ENCODE results near the gene AEN.
A peak's percentile ranks its signal among the peaks of the same experiment; 100 is the strongest.
"Not testable (repeated sequence)": the region's sequence is repeated elsewhere in the genome, so short reads cannot be mapped to it uniquely, and the experiment has no call there.

AEN gene

GRCh38 chr15:88631464-88632028 lies 10.4 kb downstream of the AEN start:
- no peak for DNase-seq

DNA sequence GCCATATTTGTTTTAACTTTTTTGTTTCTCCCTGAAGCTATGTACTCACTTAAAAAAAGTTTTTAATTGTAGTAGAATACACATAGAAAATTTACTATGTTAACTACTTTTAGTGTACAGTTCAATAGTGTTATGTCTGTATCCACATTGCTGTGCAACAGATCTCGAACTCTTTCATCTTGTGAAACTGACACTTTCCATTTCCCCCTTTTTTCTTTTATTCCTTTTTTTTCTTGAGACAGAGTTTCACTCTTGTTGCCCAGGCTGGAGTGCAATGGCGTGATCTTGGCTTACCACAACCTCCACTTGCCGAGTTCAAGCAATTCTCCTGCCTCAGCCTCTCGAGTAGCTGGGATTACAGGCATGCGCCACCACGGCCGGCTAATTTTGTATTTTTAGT lies 11.7 kb downstream of the AEN start:
- not testable (repeated sequence) for DNase-seq

GRCh38 chr15:88634449-88634848 lies 13.3 kb downstream of the AEN start:
- DNase-seq, result no peak

GRCh38 chr15:88635318-88635717 lies 14.2 kb downstream of the AEN start:
- DNase-seq, result no peak

DNA sequence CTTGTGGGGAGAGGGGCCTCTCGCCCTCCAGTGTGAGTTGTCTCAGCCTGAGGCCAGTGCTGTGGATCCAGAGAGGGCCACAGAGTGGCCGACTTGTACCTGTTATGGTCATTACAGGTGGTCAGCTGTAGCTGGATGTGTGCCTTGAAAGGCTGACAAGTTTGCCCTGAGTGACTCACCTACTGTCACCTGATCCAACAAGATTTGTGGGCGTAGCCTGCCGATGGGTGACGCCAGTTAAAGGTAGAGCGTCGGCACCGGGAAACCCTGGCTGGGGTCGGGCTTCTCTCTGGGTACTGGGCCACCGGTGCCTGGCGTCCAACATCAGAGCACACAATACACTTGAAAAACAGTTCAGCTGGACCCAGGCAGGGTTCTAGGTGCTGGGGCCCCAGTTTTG lies 14.9 kb downstream of the AEN start:
- DNase-seq, result no peak

DNA sequence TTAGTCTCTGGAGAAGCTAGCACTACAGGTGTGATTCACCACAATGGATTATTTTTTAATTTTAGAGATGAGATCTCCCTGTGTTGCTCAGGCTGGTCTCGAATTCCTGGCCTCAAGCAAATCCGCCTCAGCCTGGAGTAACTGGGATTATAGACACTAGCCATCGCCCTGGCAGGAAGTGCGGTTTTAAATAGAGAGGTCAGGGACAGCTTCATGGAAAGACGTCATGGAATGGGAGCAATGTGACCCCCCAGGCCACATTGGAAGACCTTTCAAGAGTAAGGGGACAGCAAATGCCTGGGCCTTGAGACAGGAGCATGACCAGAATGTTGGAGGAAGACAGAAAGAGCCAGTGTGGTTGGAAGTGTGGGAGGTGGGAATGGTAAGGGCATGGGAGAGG lies 15.5 kb downstream of the AEN start:
- DNase-seq, result no peak

GRCh38 chr15:88637436-88637835 lies 16.3 kb downstream of the AEN start:
- DNase-seq, result no peak

GRCh38 chr15:88637841-88638625 lies 16.9 kb downstream of the AEN start:
- DNase-seq, result no peak

GRCh38 chr15:88638626-88639372 lies 17.7 kb downstream of the AEN start, which contains the start of gene ISG20:
TSS of gene ISG20 (plus strand) at chr15:88639016. CDS start at chr15:88639367, 351 bp downstream.
- DNase-seq, result peak; percentile 93

- DNase-seq, result no peak
These were observed 20.9 kb downstream of the AEN start for GRCh38 chr15:88641959-88642452.

- not testable (repeated sequence) for DNase-seq
These were observed 21.4 kb downstream of the AEN start for GRCh38 chr15:88642514-88642913.

- no peak for DNase-seq
These were observed 23.6 kb downstream of the AEN start for GRCh38 chr15:88644741-88645140.

DNA sequence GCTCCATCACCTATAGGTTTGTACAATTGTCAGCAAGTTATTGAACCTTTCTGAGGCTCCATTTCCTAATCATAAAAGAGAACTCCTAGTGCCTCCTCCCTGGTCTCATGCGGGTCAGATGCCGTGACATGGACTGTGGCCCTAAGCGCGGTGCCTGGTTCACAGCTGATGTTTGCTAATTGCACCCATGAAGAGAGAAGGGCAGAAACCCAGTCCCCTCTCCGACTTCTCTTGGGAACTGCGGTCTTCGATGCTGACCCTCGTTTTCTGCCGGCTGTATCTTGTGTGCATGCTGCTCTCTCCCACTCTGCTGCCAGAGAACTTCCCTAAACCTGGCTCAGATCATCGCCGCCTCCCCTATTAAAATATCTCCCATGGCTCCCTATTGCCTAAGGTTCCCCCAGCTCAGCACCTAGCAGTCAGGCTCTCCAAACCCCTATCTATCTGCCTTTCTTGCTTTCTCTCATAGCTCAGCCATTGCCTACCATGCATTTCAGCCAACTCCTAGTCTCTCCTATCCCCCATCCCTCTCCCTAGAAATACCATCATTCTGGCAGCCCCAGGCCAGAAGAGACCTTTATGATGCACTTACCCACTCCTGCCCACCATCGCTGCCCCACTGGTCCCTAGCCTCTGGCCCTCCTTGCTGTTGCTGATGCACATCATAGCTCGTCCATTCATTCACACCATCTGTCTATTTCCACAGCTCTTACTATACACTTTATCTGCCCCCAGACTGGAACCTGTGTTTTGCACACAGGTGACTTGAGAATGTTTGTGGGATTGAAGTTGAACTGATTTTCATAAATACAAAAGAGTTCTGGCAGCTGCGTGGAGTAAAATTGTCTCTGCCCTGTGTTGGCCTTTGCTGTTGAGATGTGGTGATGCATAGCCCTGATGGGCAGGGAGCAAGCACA lies 24.3 kb downstream of the AEN start:
- no peak for DNase-seq

- DNase-seq, result no peak
These were observed 24.9 kb downstream of the AEN start for GRCh38 chr15:88646088-88646405.

- DNase-seq, result no peak
These were observed 25.8 kb downstream of the AEN start for GRCh38 chr15:88646951-88647350.

DNA sequence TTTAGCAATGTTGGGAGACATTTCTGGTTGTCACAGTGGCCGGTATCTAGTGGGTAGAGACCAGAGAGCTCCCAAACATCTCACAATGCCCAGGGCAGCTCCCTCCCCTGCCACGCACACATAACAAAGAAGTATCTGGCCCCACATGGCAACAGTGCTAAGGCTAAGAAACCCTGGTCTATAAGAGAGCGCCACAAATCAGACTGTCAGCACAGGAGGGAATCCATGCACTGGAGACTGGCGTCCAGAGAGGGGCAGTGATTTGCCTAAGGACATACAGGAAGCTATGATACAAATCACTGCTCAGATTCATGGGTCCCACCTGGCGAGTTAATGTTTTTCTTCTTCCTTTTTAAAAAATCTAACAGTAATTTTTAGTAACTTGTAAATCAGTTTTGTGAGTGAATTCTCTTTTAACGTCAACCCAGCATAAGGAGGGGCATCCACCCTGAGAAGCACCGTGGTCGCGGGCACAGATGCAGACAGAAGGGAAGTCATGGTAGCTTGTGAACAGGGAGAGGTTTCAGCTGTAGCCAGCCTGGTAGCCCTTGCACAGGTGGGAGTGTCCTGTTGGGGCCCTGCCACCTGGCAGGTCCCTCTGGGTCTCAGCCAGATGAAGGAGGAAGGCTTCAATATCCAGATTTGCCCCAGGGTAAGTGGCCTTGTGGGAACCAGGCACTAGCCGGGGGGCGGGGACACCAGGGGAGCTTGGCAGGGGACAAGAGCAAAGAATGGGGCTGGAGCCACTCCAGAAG lies 26.4 kb downstream of the AEN start:
- no peak for DNase-seq

- no peak for DNase-seq
These were observed 27.4 kb downstream of the AEN start for GRCh38 chr15:88648357-88649214.

- DNase-seq, result peak; percentile 96
These were observed 28.2 kb downstream of the AEN start for GRCh38 chr15:88649286-88649733.

DNA sequence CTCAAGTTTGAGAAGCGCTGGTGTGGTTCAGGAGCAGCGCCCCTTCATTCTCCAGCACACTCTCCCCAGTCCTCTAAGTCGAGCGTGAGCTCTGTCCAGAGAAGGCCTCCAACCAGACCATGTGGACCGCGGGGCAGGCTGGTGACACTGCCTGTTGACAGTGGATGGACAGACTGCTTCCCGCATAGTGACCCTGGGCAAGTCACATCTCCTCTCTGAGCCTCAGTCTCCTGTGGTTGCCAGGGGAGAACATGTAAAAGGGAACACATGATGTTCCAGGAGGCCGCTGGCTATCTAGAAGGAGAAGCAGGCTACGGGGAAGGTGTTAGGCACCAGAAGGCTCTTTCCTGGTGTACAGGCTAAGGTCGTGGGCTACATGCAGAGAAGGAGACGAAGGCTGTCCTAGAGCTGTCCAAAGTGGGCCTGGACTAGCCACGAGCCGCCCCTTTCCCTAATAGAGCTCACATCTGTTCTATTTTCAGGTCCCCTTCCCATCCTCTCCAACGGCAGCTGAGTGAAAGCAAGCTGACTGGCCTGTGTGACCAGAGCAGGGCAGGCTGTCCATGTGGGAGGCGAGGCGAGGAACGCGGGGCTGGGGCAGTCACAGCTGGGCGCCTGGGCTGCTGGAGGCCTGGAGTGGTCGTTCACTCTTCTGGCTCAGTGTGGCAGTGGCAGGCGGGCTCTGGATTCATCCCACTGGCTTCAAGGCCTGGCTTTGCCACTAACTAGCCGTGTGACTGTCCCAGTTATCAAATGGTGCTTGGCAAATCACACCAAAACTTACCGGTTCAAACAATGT lies 28.8 kb downstream of the AEN start:
- DNase-seq, result no peak

GRCh38 chr15:88650556-88650955 lies 29.4 kb downstream of the AEN start:
- DNase-seq, result no peak
